HepG2 (cell line): Measurements from ENCODE around the gene CADPS2. TPM values are rescaled to one million over a fixed set of nuclear protein-coding genes. Genes with fewer than 3 reads are reported as not detected.

Experiments
- ATAC-seq: fragments of 200-7000 bp; cut with Tn5 transposase; 3 replicates; pipeline ENCODE4 v1.9.1; 2020; ENCODE audit warnings: mild to moderate bottlenecking, moderate library complexity
- BruUV-seq: library from RNA; stranded (reverse); fragments of 400-500 nt; replicated peaks from 2 replicates; lab custom pipeline; 2021; lab: Mats Ljungman, UMichigan
- CTCF ChIA-PET: fragments of 300-600 bp; formaldehyde crosslinking; extraction: SDS; loops from one replicate; lab custom pipeline; 2021; ENCODE audit warnings: low total read pairs, inconsistent platforms, low intra/inter-chr PET ratio; lab: Yijun Ruan, JAX
- POLR2A ChIA-PET: fragments of 350-600 bp; sonication (Branson Sonifier 250); formaldehyde crosslinking; loops from one replicate; lab custom pipeline; 2020; ENCODE audit warnings: antibody characterized with exemption, inconsistent platforms; lab: Yijun Ruan, JAX
- DNase-seq: peaks from one replicate; pipeline ENCODE4 v3.0.0-alpha.2; 2015; ENCODE audit warnings: low spot score
- FAIRE-seq: peaks from 3 replicates; lab custom pipeline; 2011; peaks lifted over from hg19 to GRCh38; lab: Jason Lieb, UNC
- H2AFZ ChIP-seq: one replicate; pipeline ENCODE4 v1.6.1; 2011; ENCODE audit warnings: low read length, inconsistent platforms
- H3K27ac ChIP-seq: fragments of 300-600 bp; 3 replicates; pipeline ENCODE4 v1.8.0; 2011; ENCODE audit warnings: mixed run types, mild to moderate bottlenecking, mixed read lengths, low read length, inconsistent platforms; ENCODE audit not compliant: insufficient read depth; ENCODE audit errors: extremely low read length
- H3K27me3 ChIP-seq, 2 experiments: fragments of 200-600 bp in 1 of 2; 2 replicates in 1 of 2; 3 replicates in 1 of 2; pipeline versions ENCODE4 v1.6.0 to v1.8.0; 2011; ENCODE audit warnings: low read length in 2 of 2, mild to moderate bottlenecking in 2 of 2, moderate library complexity in 2 of 2, inconsistent platforms in 1 of 2; ENCODE audit not compliant: insufficient read depth in 2 of 2, control insufficient read depth in 1 of 2
- H3K36me3 ChIP-seq, 2 experiments: fragments of 200-600 bp in 1 of 2; replicated peaks in 1 of 2; 2 replicates in 1 of 2; 3 replicates in 1 of 2; pipeline versions ENCODE4 v1.5.1 to v1.8.0; 2011; ENCODE audit warnings: low read length in 2 of 2, inconsistent platforms in 1 of 2; ENCODE audit not compliant: insufficient read depth in 2 of 2, control insufficient read depth in 1 of 2
- H3K4me1 ChIP-seq: 2 replicates; pipeline ENCODE4 v1.5.1; 2012; ENCODE audit warnings: low read length, inconsistent platforms; ENCODE audit not compliant: insufficient read depth
- H3K4me2 ChIP-seq: 2 replicates; pipeline ENCODE4 v1.6.0; 2011; ENCODE audit warnings: low read depth, low read length, inconsistent platforms
- H3K4me3 ChIP-seq, 3 experiments: fragments of 200-600 bp in 1 of 3; sonication (generic), shearing (Covaris generic) in 1 of 3; replicated peaks in 1 of 3; 2 replicates each; pipeline ENCODE4 v1.5.1; 2011 to 2016; ENCODE audit warnings: low read length in 3 of 3, inconsistent platforms in 2 of 3, low read depth in 2 of 3, mild to moderate bottlenecking in 2 of 3, control low read depth in 1 of 3, mixed read lengths in 1 of 3; ENCODE audit not compliant: insufficient read depth in 1 of 3
- H3K79me2 ChIP-seq: one replicate; pipeline ENCODE4 v1.6.1; 2011; ENCODE audit warnings: low read length, inconsistent platforms; ENCODE audit not compliant: insufficient read depth
- H3K9ac ChIP-seq: 2 replicates; pipeline ENCODE4 v1.6.0; 2011; ENCODE audit warnings: mild to moderate bottlenecking, low read depth, low read length, inconsistent platforms; ENCODE audit not compliant: insufficient read depth
- H3K9me3 ChIP-seq: 2 replicates; pipeline ENCODE4 v1.5.1; 2012; ENCODE audit warnings: mild to moderate bottlenecking, low read length
- H4K20me1 ChIP-seq: 2 replicates; pipeline ENCODE4 v1.6.0; 2011; ENCODE audit warnings: inconsistent platforms, mild to moderate bottlenecking, low read length, moderate library complexity; ENCODE audit not compliant: insufficient read depth
- ARNTL ChIP-seq: sonication (generic); formaldehyde crosslinking; IDR thresholded peaks from 2 replicates; pipeline ENCODE4 v1.4.0; 2020; ENCODE audit warnings: mild to moderate bottlenecking, missing genetic modification reagents
- CCDC6 ChIP-seq: sonication (generic); formaldehyde crosslinking; IDR thresholded peaks from 2 replicates; pipeline ENCODE4 v1.8.1; 2022; ENCODE audit warnings: mild to moderate bottlenecking, missing genetic modification reagents, moderate library complexity
- MIXL1 ChIP-seq: IDR thresholded peaks from 2 replicates; pipeline ENCODE4 v1.6.1; 2016
- NFIB ChIP-seq: sonication (generic); formaldehyde crosslinking; IDR thresholded peaks from 2 replicates; pipeline ENCODE4 v1.9.0; 2021; ENCODE audit warnings: missing genetic modification reagents, mild to moderate bottlenecking, borderline replicate concordance
- NR2F2 ChIP-seq: IDR thresholded peaks from 2 replicates; pipeline ENCODE4 v1.6.1; 2012; ENCODE audit warnings: low read depth, inconsistent platforms, borderline replicate concordance
- NRL ChIP-seq: sonication (generic); formaldehyde crosslinking; IDR thresholded peaks from 2 replicates; pipeline ENCODE4 v1.5.0; 2020; ENCODE audit warnings: missing genetic modification reagents, mild to moderate bottlenecking, moderate library complexity, borderline replicate concordance
- SIX4 ChIP-seq: sonication (generic); formaldehyde crosslinking; IDR thresholded peaks from 2 replicates; pipeline ENCODE4 v1.4.0; 2020; ENCODE audit warnings: missing genetic modification reagents
- ZFP62 ChIP-seq: sonication (generic); formaldehyde crosslinking; IDR thresholded peaks from 2 replicates; pipeline ENCODE4 v1.4.0; 2020; ENCODE audit warnings: missing genetic modification reagents
- ZNF567 ChIP-seq: sonication (generic); formaldehyde crosslinking; IDR thresholded peaks from 2 replicates; pipeline ENCODE4 v1.8.1; 2023; ENCODE audit warnings: mild to moderate bottlenecking, missing genetic modification reagents, borderline replicate concordance
- ZNF766 ChIP-seq: sonication (generic); formaldehyde crosslinking; IDR thresholded peaks from 2 replicates; pipeline ENCODE4 v1.5.0; 2020; ENCODE audit warnings: missing genetic modification reagents, borderline replicate concordance
- ZSCAN21 ChIP-seq: sonication (generic); formaldehyde crosslinking; IDR thresholded peaks from 2 replicates; pipeline ENCODE4 v1.8.0; 2022; ENCODE audit warnings: mild to moderate bottlenecking, missing genetic modification reagents, moderate library complexity, borderline replicate concordance
- WGBS: methylation state at CpG from one replicate; pipeline ENCODE4 v1.1.6; 2017; ENCODE audit warnings: low lambda C conversion rate; 5-methylcytosine and 5-hydroxymethylcytosine counted together
- in situ Hi-C: cut with HindIII; loops from 2 replicates; pipeline ENCODE4 v1.10.0; 2017; ENCODE audit warnings: low pct_unique_long_range_greater_than_20kb; ENCODE audit not compliant: extremely low pct_ligation_motif_present
- intact Hi-C: fragments of 100-400 bp; cut with micrococcal nuclease; formaldehyde crosslinking; loops from one replicate; pipeline ENCODE4 v1.10.0; 2022; ENCODE audit not compliant: unreplicated experiment
- polyA plus RNA-seq, 8 experiments: library from polyadenylated mRNA; depleted of rRNA in 3 of 8; stranded (reverse) in 7 of 8; unstranded in 1 of 8; fragments of >200 nt; fragmentation: Illumina TruSeq in 4 of 8; extraction: Trizol in 4 of 8; gene quantifications; 2 replicates each; pipeline versions ENCODE4 v1.2.1 to v1.2.3, GENCODE V29; 2011 to 2016; ENCODE audit warnings: low read depth in 4 of 8, missing spikeins in 1 of 8, mixed read lengths in 1 of 8; ENCODE audit not compliant: insufficient read depth in 1 of 8
- total RNA-seq, 5 experiments: library from RNA; depleted of rRNA; stranded (reverse); fragments of >200 nt; fragmentation: Illumina TruSeq; extraction: Trizol; gene quantifications; 2 replicates each; pipeline ENCODE4 v1.2.3, GENCODE V29; 2016; ENCODE audit warnings: low read depth in 1 of 5
- TF ChIP-seq, protein P1 (sequence below): sonication (generic); formaldehyde crosslinking; IDR thresholded peaks from 2 replicates; pipeline ENCODE4 v1.8.0; 2023; ENCODE audit warnings: mild to moderate bottlenecking, missing genetic modification reagents
- TF ChIP-seq, protein P2 (sequence below): sonication (generic); formaldehyde crosslinking; IDR thresholded peaks from 2 replicates; pipeline ENCODE4 v1.5.0; 2020; ENCODE audit warnings: mild to moderate bottlenecking, missing genetic modification reagents

CADPS2 gene
- total and polyA plus RNA-seq, 2 of the 13 experiments (the other 11 are each of a cell fraction or from before 2014, with no cell fraction given) = 17.6 to 43.8 TPM

DNA sequence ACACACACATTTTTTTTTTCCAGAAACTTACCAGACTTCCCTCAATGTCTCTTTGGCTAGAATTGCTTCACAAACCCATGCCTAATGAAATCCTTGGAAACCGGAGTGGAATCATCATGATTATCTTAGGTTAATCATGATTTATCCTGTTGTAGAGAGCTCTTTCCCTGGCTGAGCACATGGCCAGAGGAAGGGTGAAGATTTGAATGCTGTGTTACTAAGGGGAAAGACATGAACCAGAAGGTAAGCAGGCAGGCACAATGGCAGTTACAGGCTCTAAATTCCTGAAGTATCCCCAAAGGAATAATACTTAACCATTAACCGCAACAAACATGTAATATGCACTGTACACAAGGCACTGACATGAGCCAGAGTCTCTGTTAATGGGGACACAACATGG, 179.4 kb downstream of the CADPS2 start:
- no peaks in the 10 kb centered on the region for H4K20me1 ChIP-seq
- intact Hi-C loops (no loop called here), in situ Hi-C loops (no loop called here)
- H2AFZ ChIP-seq = no peak overlapping the region
- FAIRE-seq (no peak), DNase-seq (no peak), ATAC-seq (no peak; the same call in 2 of the 3 replicates)
- CTCF ChIA-PET = no interaction called here
- H3K27me3 ChIP-seq = no peaks in the 10 kb centered on the region
- no peak overlapping the region for H3K4me2 ChIP-seq
- H3K79me2 ChIP-seq = no peaks in the 10 kb centered on the region
- H3K9me3 ChIP-seq = no peaks in the 10 kb centered on the region
- no peaks in the 10 kb centered on the region; a peak in 1 of 5 replicates for H3K36me3 ChIP-seq
- no TSS peak for BruUV-seq
- no peak overlapping the region for H3K4me3 ChIP-seq
- H3K27ac ChIP-seq = no peak overlapping the region
- peaks cover 6% of the 10 kb centered on the region for H3K4me1 ChIP-seq
- no peak overlapping the region for H3K9ac ChIP-seq
- 91% methylated on average over 2 of the region's 2 CpGs for WGBS
- TF ChIP-seq ARNTL (no peak), MIXL1 (no peak), NR2F2 (no peak), NRL (CRISPR knock-in tag) (no peak), SIX4 (CRISPR knock-in tag) (no peak)
- TF ChIP-seq, protein P1, sequence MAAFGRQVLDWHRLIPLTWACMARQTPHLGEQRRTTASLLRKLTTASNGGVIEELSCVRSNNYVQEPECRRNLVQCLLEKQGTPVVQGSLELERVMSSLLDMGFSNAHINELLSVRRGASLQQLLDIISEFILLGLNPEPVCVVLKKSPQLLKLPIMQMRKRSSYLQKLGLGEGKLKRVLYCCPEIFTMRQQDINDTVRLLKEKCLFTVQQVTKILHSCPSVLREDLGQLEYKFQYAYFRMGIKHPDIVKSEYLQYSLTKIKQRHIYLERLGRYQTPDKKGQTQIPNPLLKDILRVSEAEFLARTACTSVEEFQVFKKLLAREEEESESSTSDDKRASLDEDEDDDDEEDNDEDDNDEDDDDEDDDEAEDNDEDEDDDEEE (CRISPR knock-in tag) = no peak
- POLR2A ChIA-PET = no interaction called here

- Histone ChIP-seq H3K4me2 (no peak within 1 kb of the TSS), H3K9ac (no peak within 1 kb of the TSS), H2AFZ (no peak within 1 kb of the TSS), H3K36me3 (no peaks in the 10 kb centered on the region; a peak in 1 of 5 replicates), H3K79me2 (no peaks in the 10 kb centered on the region), H3K27ac (no peak within 1 kb of the TSS), H3K4me3 (no peak within 1 kb of the TSS), H3K4me1 (peaks cover 6% of the 10 kb centered on the region; the same call in 1 of the 2 replicates), H3K27me3 (no peaks in the 10 kb centered on the region), H4K20me1 (no peaks in the 10 kb centered on the region), H3K9me3 (no peaks in the 10 kb centered on the region)
- BruUV-seq = no TSS peak
- in situ Hi-C loops (no loop called here), intact Hi-C loops (no loop called here)
- FAIRE-seq (no peak), ATAC-seq (no peak), DNase-seq (no peak)
- POLR2A ChIA-PET = no interaction called here
- CTCF ChIA-PET = no interaction called here
- 87% methylated on average over 1 of the region's 1 CpG for WGBS
- TF ChIP-seq, protein P2, sequence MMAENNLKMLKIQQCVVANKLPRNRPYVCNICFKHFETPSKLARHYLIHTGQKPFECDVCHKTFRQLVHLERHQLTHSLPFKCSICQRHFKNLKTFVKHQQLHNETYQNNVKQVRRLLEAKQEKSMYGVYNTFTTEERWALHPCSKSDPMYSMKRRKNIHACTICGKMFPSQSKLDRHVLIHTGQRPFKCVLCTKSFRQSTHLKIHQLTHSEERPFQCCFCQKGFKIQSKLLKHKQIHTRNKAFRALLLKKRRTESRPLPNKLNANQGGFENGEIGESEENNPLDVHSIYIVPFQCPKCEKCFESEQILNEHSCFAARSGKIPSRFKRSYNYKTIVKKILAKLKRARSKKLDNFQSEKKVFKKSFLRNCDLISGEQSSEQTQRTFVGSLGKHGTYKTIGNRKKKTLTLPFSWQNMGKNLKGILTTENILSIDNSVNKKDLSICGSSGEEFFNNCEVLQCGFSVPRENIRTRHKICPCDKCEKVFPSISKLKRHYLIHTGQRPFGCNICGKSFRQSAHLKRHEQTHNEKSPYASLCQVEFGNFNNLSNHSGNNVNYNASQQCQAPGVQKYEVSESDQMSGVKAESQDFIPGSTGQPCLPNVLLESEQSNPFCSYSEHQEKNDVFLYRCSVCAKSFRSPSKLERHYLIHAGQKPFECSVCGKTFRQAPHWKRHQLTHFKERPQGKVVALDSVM (CRISPR knock-in tag) = no peak
- TF ChIP-seq CCDC6 = no peak
- TF ChIP-seq ZSCAN21 = no peak
- TF ChIP-seq ZFP62 (CRISPR knock-in tag) = no peak
- no peak for TF ChIP-seq NFIB (CRISPR knock-in tag)
- TF ChIP-seq ZNF567 (CRISPR knock-in tag) = no peak
- no peak for TF ChIP-seq ZNF766
Observed at GRCh38 chr7:122702872-122703510, 183.3 kb downstream of the CADPS2 start, which contains the start of gene RNF148. RNF148 (minus strand) TSS chr7:122702922; CDS start chr7:122702750, 172 bp downstream.
